H9 (cell line): ENCODE data around the gene PRKRA. TPM values are rescaled to one million over a fixed set of nuclear protein-coding genes. Genes with fewer than 3 reads are reported as not detected.

Experiments used
- DNase-seq: peaks from one replicate; pipeline ENCODE4 v3.0.0-alpha.2; 2017
- H2AFZ ChIP-seq: one replicate; pipeline ENCODE4 v1.6.1; 2013; ENCODE audit warnings: mild to moderate bottlenecking, low read length, control low read depth, moderate library complexity
- H2AK5ac ChIP-seq: 2 replicates; pipeline ENCODE4 v1.6.1; 2013; ENCODE audit warnings: low read length, control low read depth, mixed read lengths; ENCODE audit not compliant: insufficient read length
- H2BK120ac ChIP-seq: one replicate; pipeline ENCODE4 v1.6.1; 2013; ENCODE audit warnings: low read depth, mild to moderate bottlenecking, low read length, control low read depth, inconsistent platforms; ENCODE audit not compliant: poor library complexity, severe bottlenecking
- H2BK12ac ChIP-seq: 2 replicates; pipeline ENCODE4 v1.6.1; 2013; ENCODE audit warnings: low read length, control low read depth, mixed read lengths, low read depth; ENCODE audit not compliant: insufficient read length
- H2BK15ac ChIP-seq: 2 replicates; pipeline ENCODE4 v1.6.1; 2013; ENCODE audit warnings: low read depth, low read length, control low read depth
- H2BK20ac ChIP-seq: one replicate; pipeline ENCODE4 v1.6.1; 2013; ENCODE audit warnings: low read depth, mild to moderate bottlenecking, low read length, control low read depth, inconsistent platforms; ENCODE audit not compliant: poor library complexity, severe bottlenecking
- H2BK5ac ChIP-seq: 2 replicates; pipeline ENCODE4 v1.6.1; 2013; ENCODE audit warnings: low read length, control low read depth, mixed read lengths; ENCODE audit not compliant: insufficient read length
- H3K14ac ChIP-seq: 2 replicates; pipeline ENCODE4 v1.6.1; 2013; ENCODE audit warnings: low read length, control low read depth; ENCODE audit not compliant: insufficient read depth
- H3K18ac ChIP-seq: 2 replicates; pipeline ENCODE4 v1.6.1; 2013; ENCODE audit warnings: low read depth, mild to moderate bottlenecking, mixed read lengths, low read length, control low read depth; ENCODE audit not compliant: insufficient read length
- H3K23ac ChIP-seq: 2 replicates; pipeline ENCODE4 v1.6.1; 2013; ENCODE audit warnings: low read length, control low read depth, mixed read lengths, low read depth; ENCODE audit not compliant: insufficient read length
- H3K23me2 ChIP-seq: 2 replicates; pipeline ENCODE4 v1.6.1; 2013; ENCODE audit warnings: low read depth, mild to moderate bottlenecking, mixed read lengths, low read length, control low read depth; ENCODE audit not compliant: insufficient read length, poor library complexity, severe bottlenecking
- H3K27ac ChIP-seq: 2 replicates; pipeline ENCODE4 v1.5.1; 2013; ENCODE audit warnings: low read length, control low read depth, mixed read lengths, low read depth; ENCODE audit not compliant: insufficient read length
- H3K27me3 ChIP-seq: 2 replicates; pipeline ENCODE4 v1.6.1; 2013; ENCODE audit warnings: low read length, control low read depth, inconsistent platforms; ENCODE audit not compliant: insufficient read depth
- H3K4ac ChIP-seq: 2 replicates; pipeline ENCODE4 v1.6.1; 2013; ENCODE audit warnings: low read depth, mild to moderate bottlenecking, control low read depth, inconsistent platforms, low read length, moderate library complexity
- H3K4me1 ChIP-seq: 2 replicates; pipeline ENCODE4 v1.6.1; 2013; ENCODE audit warnings: low read length, control low read depth, inconsistent platforms; ENCODE audit not compliant: insufficient read depth
- H3K4me2 ChIP-seq: 2 replicates; pipeline ENCODE4 v1.6.1; 2013; ENCODE audit warnings: low read length, control low read depth, mixed read lengths; ENCODE audit not compliant: insufficient read length, insufficient read depth
- H3K56ac ChIP-seq: 2 replicates; pipeline ENCODE4 v1.6.1; 2013; ENCODE audit warnings: low read depth, mild to moderate bottlenecking, mixed read lengths, low read length, control low read depth; ENCODE audit not compliant: insufficient read length
- H3K79me1 ChIP-seq: 2 replicates; pipeline ENCODE4 v1.6.1; 2013; ENCODE audit warnings: low read depth, mild to moderate bottlenecking, moderate library complexity, low read length, control low read depth, inconsistent platforms; ENCODE audit not compliant: insufficient read depth, poor library complexity, severe bottlenecking
- H3K79me2 ChIP-seq: 2 replicates; pipeline ENCODE4 v1.6.1; 2013; ENCODE audit warnings: low read length, control low read depth, inconsistent platforms; ENCODE audit not compliant: insufficient read depth
- H3K9ac ChIP-seq: 2 replicates; pipeline ENCODE4 v1.6.1; 2013; ENCODE audit warnings: low read length, control low read depth, mixed read lengths; ENCODE audit not compliant: insufficient read length; ENCODE audit errors: extremely low read depth
- H3K9me3 ChIP-seq: one replicate; pipeline ENCODE4 v1.6.1; 2013; ENCODE audit warnings: low read depth, low read length, inconsistent platforms; ENCODE audit not compliant: control insufficient read depth
- H3T11ph ChIP-seq: one replicate; pipeline ENCODE4 v1.6.1; 2013; ENCODE audit warnings: mild to moderate bottlenecking, low read length, control low read depth, inconsistent platforms
- H4K20me1 ChIP-seq: one replicate; pipeline ENCODE4 v1.6.1; 2013; ENCODE audit not compliant: control insufficient read depth, insufficient read length, insufficient read depth
- H4K5ac ChIP-seq: 2 replicates; pipeline ENCODE4 v1.6.1; 2013; ENCODE audit warnings: low read depth, mild to moderate bottlenecking, mixed read lengths, low read length, control low read depth; ENCODE audit not compliant: insufficient read length
- H4K8ac ChIP-seq: replicated peaks from 2 replicates; pipeline ENCODE4 v1.6.1; 2013; ENCODE audit warnings: low read length, control low read depth, mixed read lengths, low read depth; ENCODE audit not compliant: insufficient read length
- H4K91ac ChIP-seq: 2 replicates; pipeline ENCODE4 v1.6.1; 2013; ENCODE audit warnings: low read depth, mild to moderate bottlenecking, moderate library complexity, mixed read lengths, low read length, control low read depth; ENCODE audit not compliant: insufficient read length
- H3K27ac Mint-ChIP-seq, 3 experiments: 2 replicates in 2 of 3; 3 replicates in 1 of 3; pipeline ENCODE4 v1.8.0; 2020 to 2021; ENCODE audit warnings: mixed read lengths in 3 of 3, mild to moderate bottlenecking in 1 of 3, moderate library complexity in 1 of 3
- H3K27me3 Mint-ChIP-seq: 2 replicates; pipeline ENCODE4 v1.8.0; 2021; ENCODE audit warnings: low read depth, mild to moderate bottlenecking, moderate library complexity, mixed read lengths
- H3K36me3 Mint-ChIP-seq, 3 experiments: 2 replicates in 2 of 3; 3 replicates in 1 of 3; pipeline ENCODE4 v1.8.0; 2020 to 2021; ENCODE audit warnings: low read depth in 3 of 3, mixed read lengths in 3 of 3; ENCODE audit not compliant: insufficient read depth in 1 of 3
- H3K4me1 Mint-ChIP-seq, 2 experiments: 2 replicates each; pipeline ENCODE4 v1.8.0; 2020; ENCODE audit warnings: mixed read lengths in 2 of 2
- H3K4me3 Mint-ChIP-seq, 2 experiments: 2 replicates in 1 of 2; 3 replicates in 1 of 2; pipeline ENCODE4 v1.8.0; 2020 to 2021; ENCODE audit warnings: mild to moderate bottlenecking in 2 of 2, mixed read lengths in 2 of 2, moderate library complexity in 1 of 2
- H3K9me3 Mint-ChIP-seq, 2 experiments: 2 replicates in 1 of 2; 3 replicates in 1 of 2; pipeline ENCODE4 v1.8.0; 2020; ENCODE audit warnings: mild to moderate bottlenecking in 2 of 2, mixed read lengths in 2 of 2, moderate library complexity in 1 of 2
- CTCF ChIP-seq: fragments of 200-600 bp; sonication (generic); conservative IDR thresholded peaks from 3 replicates; pipeline ENCODE4 v1.8.0; 2021; ENCODE audit warnings: antibody characterized with exemption, mild to moderate bottlenecking
- WGBS: extraction: QIAGEN DNeasy Blood & Tissue Kit; methylation state at CpG from one replicate; pipeline ENCODE4 v1.1.7; 2013; ENCODE audit warnings: missing lambda C conversion rate, low lambda C conversion rate, mixed read lengths; ENCODE audit not compliant: insufficient read length; ENCODE audit errors: extremely low coverage; 5-methylcytosine and 5-hydroxymethylcytosine counted together
- total RNA-seq: library from RNA; stranded (reverse); gene quantifications from 2 replicates; pipeline ENCODE4 v1.2.1, GENCODE V29; 2021

Gene PRKRA
- total RNA-seq, 1 experiment from 2014 or later, result 61.5 TPM

DNA sequence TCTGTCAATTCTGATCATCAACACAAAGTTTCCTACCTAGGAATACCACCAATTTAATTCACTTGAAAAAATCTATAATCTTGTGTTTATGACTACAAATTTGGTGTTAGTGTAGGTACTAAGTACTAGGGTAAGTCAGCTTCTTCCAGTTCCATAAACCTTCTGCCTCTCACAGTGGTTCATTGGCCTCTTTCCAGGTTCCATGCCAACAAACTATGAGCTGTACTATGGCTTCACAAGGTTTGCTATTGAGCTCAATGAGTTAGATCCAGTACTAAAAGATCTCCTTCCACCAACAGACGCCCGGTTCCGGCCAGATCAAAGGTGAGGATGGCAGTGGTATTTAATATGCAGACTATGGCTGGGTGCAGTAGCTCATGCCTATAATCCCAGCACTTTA lies 58.8 kb downstream of the PRKRA start:
- Histone ChIP-seq H4K8ac (no peak overlapping the region), H3K23me2 (no peaks in the 10 kb centered on the region), H2BK120ac (no peak overlapping the region), H2BK5ac (no peak overlapping the region), H2BK12ac (no peak overlapping the region), H2BK15ac (no peak overlapping the region), H3K9me3 (no peaks in the 10 kb centered on the region), H3K27ac (no peak overlapping the region), H4K20me1 (no peaks in the 10 kb centered on the region), H3K27me3 (no peaks in the 10 kb centered on the region), H2AK5ac (no peak overlapping the region), H3K18ac (no peak overlapping the region), H3K79me2 (no peaks in the 10 kb centered on the region), H4K91ac (no peak overlapping the region), H4K5ac (no peak overlapping the region), H3K4ac (no peak overlapping the region), H3T11ph (no peak overlapping the region), H2BK20ac (no peak overlapping the region), H3K79me1 (no peaks in the 10 kb centered on the region), H3K9ac (no peak overlapping the region), H3K56ac (no peak overlapping the region), H3K4me1 (no peaks in the 10 kb centered on the region), H2AFZ (no peak overlapping the region), H3K4me2 (no peak overlapping the region), H3K23ac (no peak overlapping the region), H3K14ac (no peak overlapping the region)
- H3K4me1 Mint-ChIP-seq, result peaks cover 0 to 3% of the 10 kb centered on the region in 2 experiments; a peak in 2 of 4 replicates
- H3K27ac Mint-ChIP-seq, result peak overlapping the region in 1 of 3 experiments; percentile 82; a peak in 1 of 7 replicates
- WGBS, result no CpG with 5 or more reads among the region's 3 CpGs
- no peak for TF ChIP-seq CTCF
- no peak for DNase-seq
- no peaks in the 10 kb centered on the region for H3K9me3 Mint-ChIP-seq
- no peak overlapping the region for H3K4me3 Mint-ChIP-seq
- no peaks in the 10 kb centered on the region for H3K27me3 Mint-ChIP-seq
- no peaks in the 10 kb centered on the region for H3K36me3 Mint-ChIP-seq
